GM21381 (cell line): ENCODE data around the gene UCN.
"Not testable (repeated sequence)": the region's sequence is repeated elsewhere in the genome, so short reads cannot be mapped to it uniquely, and the experiment has no call there.

Source experiments
- ATAC-seq: cut with Tn5 transposase; IDR thresholded peaks from one replicate; pipeline ENCODE4 v1.9.1; 2021; ENCODE audit warnings: mild to moderate bottlenecking, moderate library complexity; ENCODE audit not compliant: unreplicated experiment

Gene UCN

DNA sequence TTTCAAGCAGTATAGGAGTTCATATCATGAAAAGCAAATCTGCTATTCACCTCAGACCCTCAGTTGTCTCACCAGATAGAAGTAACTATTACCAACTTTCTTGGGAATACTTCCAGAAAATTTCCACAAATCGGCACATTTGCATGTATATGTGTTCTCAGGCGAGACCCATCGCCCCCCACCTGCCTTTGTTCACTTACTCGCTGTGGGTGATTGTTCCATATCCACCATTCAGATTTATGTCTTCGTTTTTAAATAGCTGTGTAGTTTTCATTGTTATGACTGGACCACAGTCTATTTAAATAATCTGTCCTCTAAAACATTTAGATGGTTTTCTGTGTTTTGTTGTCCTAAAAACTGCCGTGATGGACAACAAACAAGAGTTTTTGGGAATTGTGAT, 22.8 kb downstream of the UCN start:
- no peak for ATAC-seq

DNA sequence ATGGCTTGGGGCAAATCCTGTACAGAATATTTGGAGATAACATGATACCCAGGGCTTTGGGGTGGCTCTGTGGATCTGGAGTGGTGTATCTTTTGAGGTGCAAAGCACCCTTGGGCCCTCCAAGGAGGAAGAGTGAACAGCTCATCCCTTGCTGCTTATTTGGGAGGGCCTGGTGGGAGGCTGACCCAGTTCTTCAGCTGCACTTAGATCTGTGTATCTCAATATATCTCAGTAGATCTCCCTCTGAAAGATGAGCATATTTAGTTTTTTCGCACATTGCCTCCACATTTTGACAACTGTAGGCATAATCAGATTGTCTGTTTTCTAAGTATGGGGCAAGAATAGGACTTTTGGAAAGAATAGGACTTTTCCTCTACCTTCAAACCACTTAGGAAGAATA, 23.2 kb downstream of the UCN start:
- no peak for ATAC-seq

DNA sequence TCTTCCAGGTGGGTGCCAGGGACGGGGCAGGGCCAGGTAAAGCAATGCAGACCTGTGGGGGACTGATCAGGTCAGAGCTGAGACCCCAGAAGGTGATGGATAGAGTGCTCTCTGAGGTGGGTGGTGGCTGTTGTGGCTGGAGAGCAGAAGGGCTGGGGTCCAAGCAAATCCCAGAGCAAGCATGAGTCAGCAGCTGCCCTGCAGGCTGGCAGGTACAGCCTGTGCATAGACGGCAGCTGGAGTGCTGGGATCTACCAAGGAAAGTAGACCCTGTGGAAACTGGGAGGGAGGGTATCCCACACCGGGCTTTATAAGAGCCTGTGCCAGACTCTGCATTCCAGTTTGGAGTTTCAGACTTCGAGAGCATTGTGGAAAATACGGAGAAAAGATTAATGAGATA, 25.4 kb downstream of the UCN start:
- ATAC-seq = no peak

GRCh38 chr2:27281855-27282559, 26.2 kb downstream of the UCN start, which contains the start of gene TRIM54:
TRIM54 (plus strand) TSS chr2:27282429; CDS start chr2:27282732, 303 bp downstream.
- ATAC-seq = no peak

GRCh38 chr2:27281442-27281841, 26.8 kb downstream of the UCN start:
- no peak for ATAC-seq

- no peak for ATAC-seq
These were observed 27.4 kb downstream of the UCN start for GRCh38 chr2:27280826-27281225.

DNA sequence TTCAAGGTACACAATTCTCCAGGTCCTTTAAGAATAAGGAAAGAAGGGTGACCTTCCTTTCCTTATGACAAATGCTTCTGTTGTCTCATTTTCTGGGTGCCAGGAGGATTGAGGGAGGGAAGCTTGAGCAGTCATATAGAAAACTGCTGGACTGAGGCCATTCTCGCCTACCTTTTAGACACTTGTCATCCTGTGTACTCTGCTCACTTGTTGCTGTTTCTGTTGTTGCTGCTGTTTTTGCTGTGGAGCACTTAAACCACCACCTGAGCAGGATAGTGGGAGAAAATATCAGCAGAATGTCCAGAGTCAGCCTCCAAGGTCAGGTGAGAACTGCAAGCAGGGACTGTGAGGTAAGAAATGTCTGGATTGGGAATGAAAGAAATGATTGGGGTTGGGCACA, 30.2 kb downstream of the UCN start:
- ATAC-seq = no peak

- no peak for ATAC-seq
These were observed 32.8 kb downstream of the UCN start, which contains the start of gene DNAJC5G for GRCh38 chr2:27275211-27276150. DNAJC5G (plus strand) TSS chr2:27275433; CDS start chr2:27276729, 1,296 bp downstream.

- not testable (repeated sequence) for ATAC-seq
These were observed 35.4 kb downstream of the UCN start for GRCh38 chr2:27272537-27273522.

DNA sequence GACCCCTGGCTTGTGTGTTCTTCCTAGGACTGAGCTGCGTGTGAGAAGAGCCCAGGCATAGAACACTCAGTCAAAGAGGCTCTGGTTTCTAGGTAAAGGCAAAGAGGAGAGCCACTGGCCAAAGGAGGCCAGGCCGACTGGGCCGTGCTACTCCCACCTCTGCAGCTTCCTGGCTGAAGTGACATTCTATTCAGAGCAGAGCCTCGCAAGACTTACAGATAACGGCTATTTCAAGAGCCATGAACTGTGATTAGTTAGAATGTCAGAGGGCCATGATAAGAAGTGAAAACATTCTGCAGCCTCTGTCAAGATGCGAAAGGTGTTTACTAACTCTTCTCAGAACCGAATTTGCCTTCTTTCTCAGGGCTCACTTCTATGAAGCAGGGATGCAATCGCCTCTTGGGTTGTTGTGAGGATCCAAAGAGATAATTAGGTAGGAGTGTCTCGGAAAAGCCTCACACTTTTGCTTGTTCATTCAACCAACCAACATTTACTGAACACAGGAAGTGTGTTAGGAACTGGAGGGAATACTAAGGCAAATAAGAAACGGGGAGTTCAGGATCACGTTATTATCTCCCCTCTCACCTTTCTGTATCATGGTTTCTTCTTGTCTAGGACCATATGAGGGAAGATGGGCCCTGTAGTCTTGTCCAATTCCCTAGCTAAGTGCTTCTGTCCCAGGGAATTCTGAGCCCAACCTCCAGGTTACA, 36.5 kb downstream of the UCN start:
- no peak for ATAC-seq

DNA sequence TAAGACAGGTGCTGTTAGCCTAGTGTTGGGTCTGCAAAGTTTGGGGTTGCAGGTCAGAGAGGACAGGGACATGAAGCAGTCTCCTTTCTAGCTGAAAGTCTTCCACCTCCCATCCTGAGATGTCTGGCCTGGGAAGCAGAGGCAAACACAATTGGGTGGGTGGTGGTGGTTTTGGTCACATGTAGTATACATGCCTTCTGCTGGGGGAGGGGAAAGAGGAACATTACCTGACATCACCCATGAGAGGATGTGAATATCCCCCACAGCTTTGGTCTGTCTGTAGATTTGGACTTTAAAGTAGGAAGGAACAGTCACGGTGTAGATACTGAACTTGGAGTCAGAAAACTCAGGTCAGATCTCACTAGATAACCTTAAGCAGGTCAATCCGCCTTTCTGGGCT, 37.6 kb downstream of the UCN start:
- ATAC-seq = no peak

- ATAC-seq = no peak
These were observed 38.1 kb downstream of the UCN start for GRCh38 chr2:27270131-27270530.

DNA sequence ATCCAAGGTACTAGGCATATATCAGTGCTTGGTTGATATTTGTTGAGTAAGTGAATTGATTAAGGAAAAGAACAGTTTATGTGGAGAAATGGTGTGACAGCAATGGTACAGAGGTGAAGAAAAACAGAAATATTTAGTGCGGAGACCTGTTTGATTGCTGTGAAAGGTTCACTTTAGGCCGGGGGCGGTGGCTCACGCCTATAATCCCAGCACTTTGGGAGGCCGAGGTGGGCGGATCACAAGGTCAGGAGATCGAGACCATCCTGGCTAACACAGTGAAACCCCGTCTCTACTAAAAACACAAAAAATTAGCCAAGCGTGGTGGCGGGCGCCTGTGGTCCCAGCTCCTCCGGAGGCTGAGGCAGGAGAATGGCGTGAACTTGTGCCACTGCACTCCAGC, 39.9 kb downstream of the UCN start:
- ATAC-seq = not testable (repeated sequence)

- no peak for ATAC-seq
These were observed 42.7 kb downstream of the UCN start for GRCh38 chr2:27265536-27265870.

DNA sequence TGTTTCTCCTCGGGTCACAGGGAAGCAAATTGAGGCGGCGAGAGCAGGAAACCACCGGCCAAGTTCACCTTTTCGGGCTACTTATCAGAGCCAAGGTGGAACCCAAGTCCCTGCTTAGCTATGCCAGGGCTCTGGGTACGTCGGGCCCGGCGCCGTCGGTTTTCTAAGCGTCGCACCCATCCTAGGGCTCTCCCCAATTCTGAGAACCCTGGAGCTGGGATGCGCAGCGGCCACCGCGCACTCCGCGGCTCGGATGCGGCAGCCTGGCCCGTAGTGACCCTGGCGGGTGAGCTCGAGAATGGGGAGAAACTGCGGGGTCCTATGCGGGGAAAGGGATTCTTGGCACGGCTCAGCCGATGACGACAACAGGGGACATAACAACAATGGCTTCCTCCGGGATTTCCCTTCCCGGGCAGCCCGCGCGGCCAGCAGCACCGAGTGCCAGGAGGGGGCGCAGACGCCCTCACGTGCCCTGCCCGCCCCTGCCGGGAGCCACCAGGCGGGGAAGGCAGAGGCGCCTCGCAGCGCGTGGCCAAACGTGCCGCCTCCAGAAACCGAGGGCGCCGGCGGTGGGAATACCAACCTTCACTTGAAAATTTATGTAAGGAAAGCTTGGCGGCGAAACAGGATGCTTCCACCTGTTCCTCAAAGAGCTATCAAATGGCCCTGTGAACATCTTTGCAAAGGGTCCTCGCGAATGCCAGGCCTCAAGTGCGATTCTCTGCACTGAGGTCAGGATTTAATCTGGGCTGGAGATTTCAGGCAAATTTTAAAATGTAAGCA, 43.3 kb downstream of the UCN start:
- ATAC-seq = no peak

- no peak for ATAC-seq
These were observed 43.9 kb downstream of the UCN start for GRCh38 chr2:27264253-27264752.

- no peak for ATAC-seq
These were observed 44.7 kb downstream of the UCN start for GRCh38 chr2:27263287-27264252.
